ENCODE measurements around the gene SEMA6A.

SEMA6A gene

GRCh38 chr5:116428966-116429365, 145.7 kb downstream of the SEMA6A start:
- DNase-seq = no peak

- DNase-seq = no peak
Observed at GRCh38 chr5:116428413-116428812, 146.2 kb downstream of the SEMA6A start.

- no peak for DNase-seq
Observed at GRCh38 chr5:116424951-116425350, 149.7 kb downstream of the SEMA6A start.

GRCh38 chr5:116424258-116424615, 150.4 kb downstream of the SEMA6A start:
- no peak for DNase-seq

- DNase-seq = no peak
Observed at GRCh38 chr5:116423587-116424257, 150.9 kb downstream of the SEMA6A start.

GRCh38 chr5:116423141-116423540, 151.5 kb downstream of the SEMA6A start:
- no peak for DNase-seq

GRCh38 chr5:116421080-116421629, 153.5 kb downstream of the SEMA6A start:
- DNase-seq = no peak

- no peak for DNase-seq
Observed at GRCh38 chr5:116420540-116420939, 154.1 kb downstream of the SEMA6A start.

- no peak for DNase-seq
Observed at GRCh38 chr5:116419258-116419657, 155.4 kb downstream of the SEMA6A start.

- DNase-seq = no peak
Observed at GRCh38 chr5:116418774-116419173, 155.8 kb downstream of the SEMA6A start.

GRCh38 chr5:116418016-116418415, 156.6 kb downstream of the SEMA6A start:
- DNase-seq = no peak

- no peak for DNase-seq
Observed at GRCh38 chr5:116415989-116416388, 158.6 kb downstream of the SEMA6A start.

- DNase-seq = no peak
Observed at GRCh38 chr5:116415182-116415581, 159.4 kb downstream of the SEMA6A start.

- no peak for DNase-seq
Observed at GRCh38 chr5:116411101-116411571, 163.5 kb downstream of the SEMA6A start.

- no peak for DNase-seq
Observed at GRCh38 chr5:116410336-116410890, 164.2 kb downstream of the SEMA6A start.

GRCh38 chr5:116409591-116410296, 164.9 kb downstream of the SEMA6A start:
- no peak for DNase-seq

- DNase-seq = no peak
Observed at GRCh38 chr5:116406306-116407041, 168.1 kb downstream of the SEMA6A start.

- no peak for DNase-seq
Observed at GRCh38 chr5:116404792-116405191, 169.8 kb downstream of the SEMA6A start.

GRCh38 chr5:116404016-116404415, 170.6 kb downstream of the SEMA6A start:
- DNase-seq = no peak

GRCh38 chr5:116402235-116402634, 172.4 kb downstream of the SEMA6A start:
- DNase-seq = no peak

- DNase-seq = no peak
Observed at GRCh38 chr5:116401576-116401975, 173.0 kb downstream of the SEMA6A start.

- no peak for DNase-seq
Observed at GRCh38 chr5:116396476-116397099, 178.0 kb downstream of the SEMA6A start.

Data from effector CD4-positive, alpha-beta T cell (primary cell).